PC-3 (cell line): ENCODE measurements around the gene PITX3.

Source experiments
- CTCF ChIP-seq: fragments of 300-600 bp; sonication (generic); conservative IDR thresholded peaks from 2 replicates; pipeline ENCODE4 v1.5.1; 2017; ENCODE audit warnings: antibody characterized with exemption, low read depth, mild to moderate bottlenecking, low read length
- EZH2phosphoT487 ChIP-seq: fragments of 300-600 bp; sonication (generic); IDR thresholded peaks from 2 replicates; pipeline ENCODE4 v1.6.1; 2018; ENCODE audit warnings: mild to moderate bottlenecking, antibody characterized with exemption, low read length, borderline replicate concordance

GRCh38 chr10:102241444-102242117, at the start of gene PITX3:
- TF ChIP-seq EZH2phosphoT487 (no peak), CTCF (no peak)
